Body of pancreas (tissue), 4 donors: ENCODE measurements around the gene INSYN2B. TPM values are rescaled to one million over a fixed set of nuclear protein-coding genes. Genes with fewer than 3 reads are reported as not detected.

ENCODE experiments used
- ATAC-seq: fragments of 150-250 bp; one replicate; pipeline ENCODE4 v1.9.1; 2016
- DNase-seq, 4 donors: peaks; one replicate each; pipeline ENCODE4 v3.0.0-alpha.2; 2019
- H3K27ac ChIP-seq, 4 donors: fragments of 200-600 bp; sonication (generic); 1 replicate in 3 of 4; 2 replicates in 1 of 4; pipeline versions ENCODE4 v1.5.1 to v1.6.1; 2016 to 2019; ENCODE audit warnings: mild to moderate bottlenecking in 1 of 4, mixed read lengths in 1 of 4, moderate library complexity in 1 of 4
- H3K27me3 ChIP-seq, 2 donors: fragments of 200-600 bp; sonication (generic); one replicate each; pipeline ENCODE4 v1.6.0; 2016; ENCODE audit warnings: mild to moderate bottlenecking in 1 of 2
- H3K36me3 ChIP-seq, 2 donors: fragments of 200-600 bp; sonication (generic); replicated peaks in 1 of 2; 2 replicates each; pipeline ENCODE4 v1.5.1; 2016; ENCODE audit warnings: low read depth in 2 of 2; ENCODE audit not compliant: insufficient read depth in 1 of 2
- H3K4me1 ChIP-seq: fragments of 200-600 bp; sonication (generic); one replicate; pipeline ENCODE4 v1.6.0; 2016
- H3K4me3 ChIP-seq, 2 donors: fragments of 200-600 bp; sonication (generic); 1 replicate in 1 of 2; 2 replicates in 1 of 2; pipeline ENCODE4 v1.5.1; 2016 to 2019
- H3K9me3 ChIP-seq, 3 donors: fragments of 200-600 bp; sonication (generic); 1 replicate in 2 of 3; 2 replicates in 1 of 3; pipeline ENCODE4 v1.5.1; 2016
- POLR2A ChIP-seq, 3 donors: fragments of 450-650 bp; IDR thresholded peaks; one replicate each; pipeline ENCODE4 v1.6.1; 2016; ENCODE audit warnings: antibody characterized with exemption in 3 of 3, mild to moderate bottlenecking in 2 of 3
- WGBS, 2 donors: methylation state at CpG; one replicate each; pipeline ENCODE4 v1.1.5; 2017; 5-methylcytosine and 5-hydroxymethylcytosine counted together
- intact Hi-C: fragments of 100-400 bp; cut with DNase I; formaldehyde crosslinking; loops from one replicate; pipeline ENCODE4 v1.15.1; 2023
- total RNA-seq, 2 donors: library from RNA; depleted of rRNA; stranded (reverse); fragments of >200 nt; gene quantifications; one replicate each; pipeline ENCODE4 v1.1.0, GENCODE V29; 2016
- TF ChIP-seq, protein P1 (sequence below), 7 experiments: fragments of 450-650 bp in 4 of 7; fragments of 200-600 bp in 3 of 7; sonication (generic) in 3 of 7; IDR thresholded peaks; one replicate each; pipeline ENCODE4 v1.5.1; 2016 to 2019; ENCODE audit warnings: antibody characterized with exemption in 7 of 7

Gene INSYN2B
- total RNA-seq, 2 donors from 2014 or later = not detected

DNA sequence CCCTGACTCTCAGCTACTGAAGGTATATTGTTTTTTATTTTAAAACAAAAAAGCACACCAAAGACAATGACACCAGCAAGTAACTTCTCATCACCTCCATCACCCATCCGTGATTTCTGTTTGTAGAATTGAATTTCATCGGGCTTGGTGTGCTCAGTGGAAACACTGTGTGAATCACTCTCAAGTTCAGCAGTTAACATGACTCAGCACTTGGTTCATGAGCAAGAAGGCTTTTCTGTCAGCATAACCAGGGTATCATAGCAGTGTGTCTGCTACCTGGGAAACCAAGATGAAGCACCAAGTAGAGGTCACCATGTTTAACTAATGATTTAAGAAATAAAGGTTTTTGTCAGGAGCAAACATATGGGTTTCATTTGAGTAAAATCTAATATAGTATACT, 123.7 kb downstream of the INSYN2B start:
- Histone ChIP-seq H3K4me1 (no peaks in the 10 kb centered on the region), H3K4me3 (no peak overlapping the region), H3K27ac (no peak overlapping the region), H3K27me3 (no peaks in the 10 kb centered on the region), H3K9me3 (no peaks in the 10 kb centered on the region), H3K36me3 (no peaks in the 10 kb centered on the region)
- WGBS, 2 donors = 52 to 57% methylated on average over 2 of the region's 2 CpGs
- no peak for DNase-seq
- TF ChIP-seq, protein P1, sequence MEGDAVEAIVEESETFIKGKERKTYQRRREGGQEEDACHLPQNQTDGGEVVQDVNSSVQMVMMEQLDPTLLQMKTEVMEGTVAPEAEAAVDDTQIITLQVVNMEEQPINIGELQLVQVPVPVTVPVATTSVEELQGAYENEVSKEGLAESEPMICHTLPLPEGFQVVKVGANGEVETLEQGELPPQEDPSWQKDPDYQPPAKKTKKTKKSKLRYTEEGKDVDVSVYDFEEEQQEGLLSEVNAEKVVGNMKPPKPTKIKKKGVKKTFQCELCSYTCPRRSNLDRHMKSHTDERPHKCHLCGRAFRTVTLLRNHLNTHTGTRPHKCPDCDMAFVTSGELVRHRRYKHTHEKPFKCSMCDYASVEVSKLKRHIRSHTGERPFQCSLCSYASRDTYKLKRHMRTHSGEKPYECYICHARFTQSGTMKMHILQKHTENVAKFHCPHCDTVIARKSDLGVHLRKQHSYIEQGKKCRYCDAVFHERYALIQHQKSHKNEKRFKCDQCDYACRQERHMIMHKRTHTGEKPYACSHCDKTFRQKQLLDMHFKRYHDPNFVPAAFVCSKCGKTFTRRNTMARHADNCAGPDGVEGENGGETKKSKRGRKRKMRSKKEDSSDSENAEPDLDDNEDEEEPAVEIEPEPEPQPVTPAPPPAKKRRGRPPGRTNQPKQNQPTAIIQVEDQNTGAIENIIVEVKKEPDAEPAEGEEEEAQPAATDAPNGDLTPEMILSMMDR (IDR thresholded peaks at IDR 0.05) = no peak
- TF ChIP-seq POLR2A (IDR thresholded peaks at IDR 0.05) = no peak
- intact Hi-C loops = no loop called here
- no peak for ATAC-seq

GRCh38 chr5:169851321-169851850, 128.9 kb downstream of the INSYN2B start:
- Histone ChIP-seq H3K27ac (no peak overlapping the region), H3K36me3 (no peaks in the 10 kb centered on the region), H3K4me1 (no peaks in the 10 kb centered on the region), H3K27me3 (no peaks in the 10 kb centered on the region), H3K4me3 (no peak overlapping the region), H3K9me3 (no peaks in the 10 kb centered on the region)
- TF ChIP-seq, protein P1 (IDR thresholded peaks at IDR 0.05) = no peak
- no peak for TF ChIP-seq POLR2A (IDR thresholded peaks at IDR 0.05)
- WGBS, 2 donors = 64 to 67% methylated on average over 1 of the region's 1 CpG
- intact Hi-C loops = no loop called here
- ATAC-seq (no peak), DNase-seq (no peak)

DNA sequence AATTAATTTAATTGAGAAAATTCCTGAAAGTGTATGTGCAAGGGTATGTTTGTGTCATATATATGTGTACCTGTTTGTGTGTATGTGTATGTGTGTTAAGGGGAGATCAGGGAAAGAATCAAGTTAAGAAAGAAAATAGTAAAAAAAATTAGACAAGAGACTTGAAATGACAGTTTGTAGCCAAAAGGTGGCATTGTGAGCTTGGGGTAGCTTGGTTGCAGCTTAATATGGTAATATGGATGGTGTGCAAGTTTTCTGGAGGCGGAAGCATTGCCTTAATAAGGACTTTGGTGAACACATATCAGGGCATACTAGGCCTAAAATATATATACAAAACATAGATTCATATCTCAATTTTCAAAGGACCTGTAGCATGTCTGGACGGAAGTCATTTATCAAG, 129.9 kb downstream of the INSYN2B start:
- H3K27me3 ChIP-seq = no peaks in the 10 kb centered on the region
- no peak for TF ChIP-seq POLR2A (IDR thresholded peaks at IDR 0.05)
- TF ChIP-seq, protein P1 (IDR thresholded peaks at IDR 0.05) = no peak
- DNase-seq = no peak
- H3K4me1 ChIP-seq = no peaks in the 10 kb centered on the region
- intact Hi-C loops = no loop called here
- no peak overlapping the region for H3K4me3 ChIP-seq
- WGBS, 2 donors = 82 to 87% methylated on average over 2 of the region's 2 CpGs
- H3K9me3 ChIP-seq = no peaks in the 10 kb centered on the region
- H3K27ac ChIP-seq = no peak overlapping the region
- no peaks in the 10 kb centered on the region for H3K36me3 ChIP-seq
- no peak for ATAC-seq

DNA sequence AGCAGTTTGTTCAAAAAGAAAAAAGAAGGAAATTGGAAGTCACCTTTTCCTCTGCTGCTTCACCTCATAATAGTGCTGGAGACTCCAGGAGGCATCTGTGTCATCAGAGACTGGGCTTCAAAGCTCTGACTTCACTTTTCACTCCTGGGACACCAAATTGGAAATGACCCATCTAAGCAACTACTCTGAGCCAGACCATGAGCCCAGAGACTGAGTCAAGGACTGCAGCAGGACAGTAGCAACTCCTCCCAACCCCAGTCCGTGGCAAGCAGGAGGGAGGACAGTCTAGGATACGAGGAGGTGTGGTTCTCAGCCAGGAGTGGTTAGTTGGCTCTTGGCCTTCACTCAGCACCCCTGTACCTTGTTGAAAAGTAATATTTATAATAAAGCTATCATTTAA, 131.5 kb downstream of the INSYN2B start:
- H3K27ac ChIP-seq = no peak overlapping the region
- no peak for DNase-seq
- H3K9me3 ChIP-seq = no peaks in the 10 kb centered on the region
- 52% methylated on average over 2 of the region's 2 CpGs; no CpG with 5 or more reads in 1 of the 2 donors for WGBS, 2 donors
- no peaks in the 10 kb centered on the region for H3K4me1 ChIP-seq
- no peak for TF ChIP-seq POLR2A (IDR thresholded peaks at IDR 0.05)
- TF ChIP-seq, protein P1 (IDR thresholded peaks at IDR 0.05) = no peak
- H3K27me3 ChIP-seq = no peaks in the 10 kb centered on the region
- ATAC-seq = no peak
- intact Hi-C loops = no loop called here
- no peak overlapping the region for H3K4me3 ChIP-seq
- H3K36me3 ChIP-seq = no peaks in the 10 kb centered on the region

GRCh38 chr5:169848271-169848670, 132.0 kb downstream of the INSYN2B start:
- TF ChIP-seq, protein P1 (IDR thresholded peaks at IDR 0.05) = no peak
- no peak for TF ChIP-seq POLR2A (IDR thresholded peaks at IDR 0.05)
- no peak for DNase-seq
- intact Hi-C loops = no loop called here
- Histone ChIP-seq H3K4me1 (no peaks in the 10 kb centered on the region), H3K9me3 (no peaks in the 10 kb centered on the region), H3K4me3 (no peak overlapping the region), H3K36me3 (no peaks in the 10 kb centered on the region), H3K27me3 (no peaks in the 10 kb centered on the region), H3K27ac (no peak overlapping the region)
- ATAC-seq = no peak
- WGBS, 2 donors = 57 to 58% methylated on average over 3 of the region's 3 CpGs
